OCI-LY1 (cell line): ENCODE results near the gene TBXT.

Source experiments
- EZH2 ChIP-seq: fragments of 200-600 bp; sonication (generic), shearing (Covaris generic); IDR thresholded peaks from 2 replicates; pipeline ENCODE4 v1.8.0; 2017; ENCODE audit warnings: borderline replicate concordance, mixed run types, mild to moderate bottlenecking, antibody characterized with exemption, low read length, moderate library complexity, mixed read lengths
- TF ChIP-seq, protein P1 (sequence below): fragments of 200-600 bp; sonication (generic), shearing (Covaris generic); IDR thresholded peaks from 2 replicates; pipeline ENCODE4 v1.5.1; 2017; ENCODE audit warnings: mild to moderate bottlenecking, antibody characterized with exemption, low read length, moderate library complexity, mixed read lengths

- TF ChIP-seq, protein P1, sequence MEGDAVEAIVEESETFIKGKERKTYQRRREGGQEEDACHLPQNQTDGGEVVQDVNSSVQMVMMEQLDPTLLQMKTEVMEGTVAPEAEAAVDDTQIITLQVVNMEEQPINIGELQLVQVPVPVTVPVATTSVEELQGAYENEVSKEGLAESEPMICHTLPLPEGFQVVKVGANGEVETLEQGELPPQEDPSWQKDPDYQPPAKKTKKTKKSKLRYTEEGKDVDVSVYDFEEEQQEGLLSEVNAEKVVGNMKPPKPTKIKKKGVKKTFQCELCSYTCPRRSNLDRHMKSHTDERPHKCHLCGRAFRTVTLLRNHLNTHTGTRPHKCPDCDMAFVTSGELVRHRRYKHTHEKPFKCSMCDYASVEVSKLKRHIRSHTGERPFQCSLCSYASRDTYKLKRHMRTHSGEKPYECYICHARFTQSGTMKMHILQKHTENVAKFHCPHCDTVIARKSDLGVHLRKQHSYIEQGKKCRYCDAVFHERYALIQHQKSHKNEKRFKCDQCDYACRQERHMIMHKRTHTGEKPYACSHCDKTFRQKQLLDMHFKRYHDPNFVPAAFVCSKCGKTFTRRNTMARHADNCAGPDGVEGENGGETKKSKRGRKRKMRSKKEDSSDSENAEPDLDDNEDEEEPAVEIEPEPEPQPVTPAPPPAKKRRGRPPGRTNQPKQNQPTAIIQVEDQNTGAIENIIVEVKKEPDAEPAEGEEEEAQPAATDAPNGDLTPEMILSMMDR = no peak
- TF ChIP-seq EZH2 = no peak
These were observed 34.7 kb upstream of the TBXT start for GRCh38 chr6:166202321-166202733.
